HepG2 (cell line): ENCODE measurements around the gene MTMR10. TPM values are rescaled to one million over a fixed set of nuclear protein-coding genes. Genes with fewer than 3 reads are reported as not detected.

Source experiments
- AGO1 ChIP-seq: fragments of 200-400 bp; formaldehyde crosslinking; IDR thresholded peaks from 2 replicates; pipeline ENCODE4 v1.6.1; 2017; ENCODE audit warnings: mild to moderate bottlenecking, low read depth, low read length, moderate library complexity; ENCODE audit not compliant: poor library complexity, severe bottlenecking
- GTF2F1 ChIP-seq: fragments of 150-350 bp; IDR thresholded peaks from 2 replicates; pipeline ENCODE4 v1.6.1; 2014; ENCODE audit warnings: low read length
- HMGXB3 ChIP-seq: sonication (generic); formaldehyde crosslinking; IDR thresholded peaks from 2 replicates; pipeline ENCODE4 v1.4.0; 2020; ENCODE audit warnings: missing genetic modification reagents, borderline replicate concordance
- HNRNPL ChIP-seq: fragments of 200-400 bp; formaldehyde crosslinking; IDR thresholded peaks from 2 replicates; pipeline ENCODE4 v1.6.1; 2017; ENCODE audit warnings: mild to moderate bottlenecking, low read depth, low read length
- MTA1 ChIP-seq: sonication (generic); formaldehyde crosslinking; IDR thresholded peaks from 2 replicates; pipeline ENCODE4 v1.4.0; 2020; ENCODE audit warnings: missing genetic modification reagents, mild to moderate bottlenecking, borderline replicate concordance
- PCBP2 ChIP-seq: fragments of 200-400 bp; formaldehyde crosslinking; optimal IDR thresholded peaks from 2 replicates; pipeline ENCODE3; 2018; ENCODE audit warnings: low read length, low read depth; ENCODE audit not compliant: poor library complexity, severe bottlenecking
- USF2 ChIP-seq, 2 experiments: sonication (generic) in 1 of 2; formaldehyde crosslinking in 1 of 2; IDR thresholded peaks; 2 replicates each; pipeline versions ENCODE4 v1.5.1 to v1.6.1; 2011 to 2020; ENCODE audit warnings: borderline replicate concordance in 1 of 2, low read depth in 1 of 2, low read length in 1 of 2, mild to moderate bottlenecking in 1 of 2, missing genetic modification reagents in 1 of 2, moderate library complexity in 1 of 2
- ZNF124 ChIP-seq: sonication (generic); formaldehyde crosslinking; IDR thresholded peaks from 2 replicates; pipeline ENCODE4 v1.4.0; 2020; ENCODE audit warnings: missing genetic modification reagents
- ZNF761 ChIP-seq: sonication (generic); formaldehyde crosslinking; conservative IDR thresholded peaks from 2 replicates; pipeline ENCODE4 v1.4.0; 2020; ENCODE audit warnings: mild to moderate bottlenecking, missing genetic modification reagents
- ZNF891 ChIP-seq: sonication (generic); formaldehyde crosslinking; IDR thresholded peaks from 2 replicates; pipeline ENCODE4 v1.5.0; 2020; ENCODE audit warnings: mild to moderate bottlenecking, missing genetic modification reagents
- polyA plus RNA-seq, 8 experiments: library from polyadenylated mRNA; depleted of rRNA in 3 of 8; stranded (reverse) in 7 of 8; unstranded in 1 of 8; fragments of >200 nt; fragmentation: Illumina TruSeq in 4 of 8; extraction: Trizol in 4 of 8; gene quantifications; 2 replicates each; pipeline versions ENCODE4 v1.2.1 to v1.2.3, GENCODE V29; 2011 to 2016; ENCODE audit warnings: low read depth in 4 of 8, missing spikeins in 1 of 8, mixed read lengths in 1 of 8; ENCODE audit not compliant: insufficient read depth in 1 of 8
- total RNA-seq, 5 experiments: library from RNA; depleted of rRNA; stranded (reverse); fragments of >200 nt; fragmentation: Illumina TruSeq; extraction: Trizol; gene quantifications; 2 replicates each; pipeline ENCODE4 v1.2.3, GENCODE V29; 2016; ENCODE audit warnings: low read depth in 1 of 5
- TF ChIP-seq, protein P1 (sequence below): sonication (generic); formaldehyde crosslinking; IDR thresholded peaks from 2 replicates; pipeline ENCODE4 v1.4.0; 2020; ENCODE audit warnings: low read depth, mild to moderate bottlenecking, missing genetic modification reagents
- TF ChIP-seq, protein P2 (sequence below): sonication (generic); formaldehyde crosslinking; IDR thresholded peaks from 2 replicates; pipeline ENCODE4; 2020; ENCODE audit warnings: missing genetic modification reagents, mild to moderate bottlenecking, borderline replicate concordance
- TF ChIP-seq, protein P3 (sequence below): sonication (generic); formaldehyde crosslinking; IDR thresholded peaks from 2 replicates; pipeline ENCODE4 v1.8.0; 2022; ENCODE audit warnings: low read depth, missing genetic modification reagents
- TF ChIP-seq, protein P4 (sequence below): sonication (generic); formaldehyde crosslinking; IDR thresholded peaks from 2 replicates; pipeline ENCODE4 v1.5.0; 2020; ENCODE audit warnings: missing genetic modification reagents

The MTMR10 gene
- total and polyA plus RNA-seq, 2 of the 13 experiments (the other 11 are each of a cell fraction or from before 2014, with no cell fraction given): 10.2 to 17.4 TPM

DNA sequence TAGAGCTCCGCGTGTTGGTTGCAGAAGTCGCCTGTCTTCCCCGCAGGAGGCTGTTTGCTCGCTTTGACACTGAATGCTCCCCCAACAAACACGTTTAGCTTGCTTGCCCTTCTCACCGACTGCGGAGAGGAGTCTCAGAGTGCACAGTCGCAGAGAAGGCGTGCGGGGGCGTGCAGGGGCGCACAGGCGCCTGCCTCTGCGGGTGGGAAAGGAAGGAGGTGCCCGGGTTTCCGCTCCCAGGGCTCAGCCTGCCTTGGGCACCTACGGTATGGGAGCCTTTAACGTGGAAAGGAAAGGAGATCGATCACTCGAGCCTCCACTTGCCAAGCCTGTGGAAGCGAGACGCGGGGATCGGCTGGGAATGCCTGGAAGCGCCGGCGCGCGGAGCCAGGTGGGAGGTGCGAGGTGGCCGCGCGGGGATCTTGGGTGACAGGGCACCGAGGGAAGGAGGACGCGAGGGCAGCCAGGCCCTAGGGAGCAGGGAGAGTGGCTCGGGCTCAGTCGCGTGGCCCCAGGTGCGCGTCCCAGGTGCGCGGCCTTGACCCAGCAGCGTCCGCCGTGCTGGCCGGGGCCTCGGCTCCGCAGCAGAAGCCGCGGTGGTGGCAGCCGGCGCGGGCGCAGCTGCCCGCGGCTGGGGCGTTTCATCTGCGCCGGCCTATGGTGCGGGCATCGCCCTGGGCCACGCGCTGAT, 87.8 kb downstream of the MTMR10 start, which contains the start of gene FAN1 (continued):
- TF ChIP-seq ZNF761 (CRISPR knock-in tag): peak; percentile 89; the same call in 1 of the 2 replicates
- TF ChIP-seq, protein P1, sequence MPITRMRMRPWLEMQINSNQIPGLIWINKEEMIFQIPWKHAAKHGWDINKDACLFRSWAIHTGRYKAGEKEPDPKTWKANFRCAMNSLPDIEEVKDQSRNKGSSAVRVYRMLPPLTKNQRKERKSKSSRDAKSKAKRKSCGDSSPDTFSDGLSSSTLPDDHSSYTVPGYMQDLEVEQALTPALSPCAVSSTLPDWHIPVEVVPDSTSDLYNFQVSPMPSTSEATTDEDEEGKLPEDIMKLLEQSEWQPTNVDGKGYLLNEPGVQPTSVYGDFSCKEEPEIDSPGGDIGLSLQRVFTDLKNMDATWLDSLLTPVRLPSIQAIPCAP (CRISPR knock-in tag): peak; percentile 87; the same call in 1 of the 2 replicates
- TF ChIP-seq MTA1 (CRISPR knock-in tag): peak; percentile 94
- no peak for TF ChIP-seq PCBP2
- TF ChIP-seq GTF2F1: no peak
- no peak for TF ChIP-seq AGO1
- peak; percentile 85 for TF ChIP-seq ZNF124 (CRISPR knock-in tag)
- TF ChIP-seq USF2 (IDR thresholded peaks at IDR 0.05; ENCODE audit: low read depth, low read length): no peak
- TF ChIP-seq USF2 (CRISPR knock-in tag; IDR thresholded peaks at IDR 0.05; ENCODE audit: borderline replicate concordance): no peak
- TF ChIP-seq HNRNPL: peak; percentile 80; the same call in 1 of the 2 replicates
- TF ChIP-seq, protein P2, sequence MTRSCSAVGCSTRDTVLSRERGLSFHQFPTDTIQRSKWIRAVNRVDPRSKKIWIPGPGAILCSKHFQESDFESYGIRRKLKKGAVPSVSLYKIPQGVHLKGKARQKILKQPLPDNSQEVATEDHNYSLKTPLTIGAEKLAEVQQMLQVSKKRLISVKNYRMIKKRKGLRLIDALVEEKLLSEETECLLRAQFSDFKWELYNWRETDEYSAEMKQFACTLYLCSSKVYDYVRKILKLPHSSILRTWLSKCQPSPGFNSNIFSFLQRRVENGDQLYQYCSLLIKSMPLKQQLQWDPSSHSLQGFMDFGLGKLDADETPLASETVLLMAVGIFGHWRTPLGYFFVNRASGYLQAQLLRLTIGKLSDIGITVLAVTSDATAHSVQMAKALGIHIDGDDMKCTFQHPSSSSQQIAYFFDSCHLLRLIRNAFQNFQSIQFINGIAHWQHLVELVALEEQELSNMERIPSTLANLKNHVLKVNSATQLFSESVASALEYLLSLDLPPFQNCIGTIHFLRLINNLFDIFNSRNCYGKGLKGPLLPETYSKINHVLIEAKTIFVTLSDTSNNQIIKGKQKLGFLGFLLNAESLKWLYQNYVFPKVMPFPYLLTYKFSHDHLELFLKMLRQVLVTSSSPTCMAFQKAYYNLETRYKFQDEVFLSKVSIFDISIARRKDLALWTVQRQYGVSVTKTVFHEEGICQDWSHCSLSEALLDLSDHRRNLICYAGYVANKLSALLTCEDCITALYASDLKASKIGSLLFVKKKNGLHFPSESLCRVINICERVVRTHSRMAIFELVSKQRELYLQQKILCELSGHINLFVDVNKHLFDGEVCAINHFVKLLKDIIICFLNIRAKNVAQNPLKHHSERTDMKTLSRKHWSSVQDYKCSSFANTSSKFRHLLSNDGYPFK (CRISPR knock-in tag): peak; percentile 100
- TF ChIP-seq HMGXB3: peak; percentile 70; the same call in 1 of the 2 replicates
- TF ChIP-seq, protein P3, sequence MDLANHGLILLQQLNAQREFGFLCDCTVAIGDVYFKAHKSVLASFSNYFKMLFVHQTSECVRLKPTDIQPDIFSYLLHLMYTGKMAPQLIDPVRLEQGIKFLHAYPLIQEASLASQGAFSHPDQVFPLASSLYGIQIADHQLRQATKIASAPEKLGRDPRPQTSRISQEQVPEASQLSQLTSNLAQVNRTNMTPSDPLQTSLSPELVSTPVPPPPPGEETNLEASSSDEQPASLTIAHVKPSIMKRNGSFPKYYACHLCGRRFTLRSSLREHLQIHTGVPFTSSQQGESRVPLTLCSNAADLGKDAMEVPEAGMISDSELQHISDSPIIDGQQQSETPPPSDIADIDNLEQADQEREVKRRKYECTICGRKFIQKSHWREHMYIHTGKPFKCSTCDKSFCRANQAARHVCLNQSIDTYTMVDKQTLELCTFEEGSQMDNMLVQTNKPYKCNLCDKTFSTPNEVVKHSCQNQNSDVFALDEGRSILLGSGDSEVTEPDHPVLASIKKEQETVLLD (CRISPR knock-in tag): peak; percentile 47; the same call in 1 of the 2 replicates
- TF ChIP-seq, protein P4, sequence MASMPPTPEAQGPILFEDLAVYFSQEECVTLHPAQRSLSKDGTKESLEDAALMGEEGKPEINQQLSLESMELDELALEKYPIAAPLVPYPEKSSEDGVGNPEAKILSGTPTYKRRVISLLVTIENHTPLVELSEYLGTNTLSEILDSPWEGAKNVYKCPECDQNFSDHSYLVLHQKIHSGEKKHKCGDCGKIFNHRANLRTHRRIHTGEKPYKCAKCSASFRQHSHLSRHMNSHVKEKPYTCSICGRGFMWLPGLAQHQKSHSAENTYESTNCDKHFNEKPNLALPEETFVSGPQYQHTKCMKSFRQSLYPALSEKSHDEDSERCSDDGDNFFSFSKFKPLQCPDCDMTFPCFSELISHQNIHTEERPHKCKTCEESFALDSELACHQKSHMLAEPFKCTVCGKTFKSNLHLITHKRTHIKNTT: no peak
- peak; percentile 94 for TF ChIP-seq ZNF891 (CRISPR knock-in tag)
